H54 (cell line): ENCODE data around the gene OR52H1.

Source experiments
- DNase-seq: peaks from one replicate; pipeline ENCODE4 v3.0.0; 2011; ENCODE audit warnings: low spot score, mixed read lengths; ENCODE audit not compliant: insufficient read length
- FAIRE-seq: peaks from 3 replicates; lab custom pipeline; 2011; peaks lifted over from hg19 to GRCh38; lab: Jason Lieb, UNC
- POLR2A ChIP-seq: IDR thresholded peaks from 2 replicates; pipeline ENCODE4 v1.6.1; 2011; ENCODE audit warnings: low read depth, mild to moderate bottlenecking, low read length

OR52H1 gene

GRCh38 chr11:5556596-5557188 is 8.4 kb upstream of the OR52H1 start:
- no peak for TF ChIP-seq POLR2A
- DNase-seq (no peak), FAIRE-seq (no peak)

- FAIRE-seq = no peak
- no peak for TF ChIP-seq POLR2A
- no peak for DNase-seq
These were observed 5.0 kb upstream of the OR52H1 start for GRCh38 chr11:5553343-5553742.

GRCh38 chr11:5550440-5551095 is 2.2 kb upstream of the OR52H1 start:
- DNase-seq (peak; percentile 39), FAIRE-seq (peak; percentile 99)
- TF ChIP-seq POLR2A = no peak

- no peak for FAIRE-seq
- TF ChIP-seq POLR2A = no peak
These were observed 358 bp downstream of the OR52H1 start for GRCh38 chr11:5547982-5548381.

GRCh38 chr11:5546457-5546856 is 1.9 kb downstream of the OR52H1 start:
- FAIRE-seq = peak; percentile 48
- no peak for TF ChIP-seq POLR2A
- no peak for DNase-seq

More at GRCh38 chr11:5547982-5548381, 358 bp downstream of the OR52H1 start:
- DNase-seq = no peak

- no peak for TF ChIP-seq POLR2A
- DNase-seq (no peak), FAIRE-seq (peak; percentile 45)
These were observed 6.9 kb downstream of the OR52H1 start for GRCh38 chr11:5541427-5541826.

GRCh38 chr11:5536482-5536881 is 11.9 kb downstream of the OR52H1 start:
- TF ChIP-seq POLR2A = no peak
- FAIRE-seq (no peak), DNase-seq (no peak)

- TF ChIP-seq POLR2A = no peak
- DNase-seq = no peak
- FAIRE-seq = no peak
These were observed 14.3 kb downstream of the OR52H1 start for GRCh38 chr11:5534046-5534445.

- FAIRE-seq (no peak), DNase-seq (no peak)
- no peak for TF ChIP-seq POLR2A
These were observed 17.1 kb downstream of the OR52H1 start for GRCh38 chr11:5531053-5531831.

- DNase-seq (no peak), FAIRE-seq (no peak)
- TF ChIP-seq POLR2A = no peak
These were observed 19.8 kb downstream of the OR52H1 start for GRCh38 chr11:5528495-5528894.

GRCh38 chr11:5527716-5528115 is 20.6 kb downstream of the OR52H1 start:
- no peak for TF ChIP-seq POLR2A
- no peak for DNase-seq
- FAIRE-seq = no peak

GRCh38 chr11:5524756-5525155 is 23.6 kb downstream of the OR52H1 start:
- no peak for TF ChIP-seq POLR2A
- FAIRE-seq (no peak), DNase-seq (no peak)

GRCh38 chr11:5522308-5522707 is 26.0 kb downstream of the OR52H1 start:
- no peak for TF ChIP-seq POLR2A
- FAIRE-seq = no peak

GRCh38 chr11:5521540-5521939 is 26.8 kb downstream of the OR52H1 start:
- DNase-seq (peak; percentile 14), FAIRE-seq (no peak)
- TF ChIP-seq POLR2A = no peak

More at GRCh38 chr11:5522308-5522707, 26.0 kb downstream of the OR52H1 start:
- DNase-seq = peak; percentile 13

- no peak for TF ChIP-seq POLR2A
- FAIRE-seq (no peak), DNase-seq (no peak)
These were observed 31.7 kb downstream of the OR52H1 start, which contains the start of gene UBQLNL for GRCh38 chr11:5516599-5516998. TSS of gene UBQLNL (minus strand) at chr11:5516699. CDS start at chr11:5516441, 258 bp downstream.
